Cerebellar nuclear complex (tissue), 1 donor: ENCODE results near the gene EXOC4.

ENCODE experiments used
- DNase-seq, 2 experiments: peaks; one replicate each; lab custom pipeline; 2025; lab: John Stamatoyannopoulos, UW

Gene EXOC4

DNA sequence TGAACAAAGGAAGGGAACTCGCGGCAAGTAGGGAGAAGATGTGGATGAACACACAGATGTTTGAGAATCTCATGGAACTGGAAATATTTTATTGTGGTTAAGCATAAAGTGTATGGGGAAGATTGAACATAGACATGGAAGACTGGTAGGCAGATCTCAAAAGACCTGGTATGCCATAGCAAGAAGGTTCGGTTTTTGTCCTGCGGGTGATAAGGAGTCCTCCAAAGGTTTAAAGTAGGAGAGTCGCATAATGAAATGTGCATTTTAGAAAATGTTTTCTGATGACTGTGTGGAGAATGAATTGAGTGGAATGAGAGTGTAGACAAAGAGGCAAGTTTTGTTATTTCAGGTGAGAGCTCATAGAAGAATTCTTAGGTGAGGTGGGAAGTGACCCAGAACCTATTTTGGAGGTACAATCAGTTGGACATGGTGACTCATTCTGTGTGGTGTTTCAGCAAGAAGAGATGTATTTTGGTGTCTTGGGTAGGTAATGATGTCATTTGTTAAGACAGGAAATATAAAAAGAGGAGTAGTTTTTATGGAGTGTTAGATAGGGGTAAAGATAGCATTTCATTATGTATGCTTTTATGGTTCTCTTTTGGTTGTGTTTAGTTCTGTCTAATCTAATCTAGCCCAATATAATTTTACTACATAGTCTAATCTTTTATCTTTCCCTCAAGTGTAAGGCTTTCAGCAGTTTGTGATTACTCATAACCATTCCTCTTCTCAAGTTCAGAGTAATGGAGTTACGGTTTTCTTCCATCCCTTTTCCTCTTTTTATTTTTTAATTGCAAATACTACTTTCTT, 239.2 kb downstream of the EXOC4 start:
- DNase-seq, result no peak

- DNase-seq, result no peak
Measured at GRCh38 chr7:133497061-133497460, 244.2 kb downstream of the EXOC4 start.

DNA sequence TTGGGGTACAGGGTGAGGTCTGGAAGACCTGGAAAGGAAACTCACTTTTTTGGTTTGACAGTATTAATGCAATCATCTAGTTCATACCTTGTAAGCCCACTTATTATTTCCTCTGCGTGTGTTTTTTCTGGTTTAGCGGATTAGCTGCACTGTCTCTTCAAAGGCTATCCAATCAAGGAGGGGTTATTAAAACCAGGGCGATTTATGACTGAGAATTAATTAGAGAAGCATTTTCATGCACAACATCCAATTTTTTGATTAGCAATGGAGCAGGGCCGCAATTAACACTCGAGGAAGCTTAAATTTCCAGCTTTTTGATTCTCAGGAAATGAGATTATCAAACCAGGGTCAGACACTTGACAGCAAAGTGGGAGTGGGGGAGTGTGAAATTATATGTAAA, 248.9 kb downstream of the EXOC4 start:
- DNase-seq, result no peak

- no peak for DNase-seq
Measured at GRCh38 chr7:133502498-133502897, 249.6 kb downstream of the EXOC4 start.

DNA sequence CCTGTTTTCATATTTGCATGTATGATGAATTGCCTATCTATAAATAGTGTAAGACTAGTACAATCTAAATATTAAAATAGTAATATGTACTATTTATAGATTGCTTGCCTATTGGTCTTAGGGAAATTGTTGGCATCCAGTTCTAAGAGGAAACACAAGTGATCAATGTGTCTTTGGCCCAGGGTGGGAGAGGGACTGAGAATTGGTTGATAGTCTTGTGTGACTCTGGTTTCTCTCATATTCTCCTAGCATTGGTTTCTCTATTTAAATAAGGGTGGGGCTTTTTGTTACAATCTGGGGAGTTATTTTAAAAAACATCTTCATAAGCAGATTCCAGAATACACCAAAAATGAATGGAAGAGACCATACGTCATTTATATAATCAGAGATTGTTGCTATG, 250.1 kb downstream of the EXOC4 start:
- DNase-seq, result no peak

- no peak for DNase-seq
Measured at GRCh38 chr7:133504825-133505224, 251.9 kb downstream of the EXOC4 start.

DNA sequence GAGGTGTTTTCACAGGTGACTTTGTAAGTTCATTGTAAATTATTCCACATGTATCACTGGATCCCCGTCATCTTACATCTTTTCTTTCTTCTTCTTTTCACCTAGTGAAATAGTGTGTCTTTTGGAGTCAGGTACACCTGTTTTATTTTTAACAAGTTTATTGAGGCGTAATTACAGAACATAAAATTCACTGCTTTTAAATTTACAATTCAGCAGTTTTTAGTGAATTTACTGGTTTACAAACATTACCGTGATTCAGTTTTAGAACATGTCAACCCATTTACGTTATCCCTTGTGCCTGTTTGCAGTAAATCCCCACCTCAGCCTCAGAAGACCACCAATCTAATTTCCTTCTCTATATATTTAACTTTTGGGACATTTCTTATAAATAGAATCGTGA, 256.9 kb downstream of the EXOC4 start:
- no peak for DNase-seq

DNA sequence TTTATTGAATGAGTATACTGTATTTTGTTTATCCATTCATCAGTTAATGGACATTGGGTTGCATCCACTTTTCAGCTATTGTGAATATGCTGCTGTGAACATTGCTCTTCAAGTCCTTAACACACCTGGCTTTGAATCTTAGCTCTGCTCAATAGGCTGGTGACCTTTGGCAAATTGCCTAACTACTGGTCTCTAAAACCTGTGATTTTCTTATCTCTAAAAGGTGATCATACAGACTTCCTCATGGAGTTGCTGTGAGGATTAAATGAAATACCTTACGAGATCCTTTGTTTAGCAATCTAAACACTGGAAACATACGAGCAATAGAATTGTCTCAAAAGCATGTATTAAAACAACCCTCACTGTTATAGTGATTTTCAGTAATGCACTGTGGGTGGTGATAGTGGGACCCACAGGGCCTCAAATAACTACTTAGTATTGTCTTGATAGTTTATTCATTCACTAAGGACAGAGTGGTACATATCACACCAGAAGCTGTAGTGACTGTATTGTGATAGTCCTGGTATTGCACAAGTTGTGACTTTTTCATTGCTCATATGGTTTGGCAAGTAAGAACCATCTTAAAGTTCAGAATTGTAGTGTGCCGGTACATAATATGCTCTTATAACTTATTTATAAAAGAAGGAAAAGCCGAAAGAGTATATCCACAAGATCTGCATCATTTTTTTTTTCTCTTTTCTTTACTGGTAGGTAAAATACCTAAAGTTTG, 257.6 kb downstream of the EXOC4 start:
- DNase-seq, result no peak

GRCh38 chr7:133511252-133511651, 258.4 kb downstream of the EXOC4 start:
- no peak for DNase-seq

DNA sequence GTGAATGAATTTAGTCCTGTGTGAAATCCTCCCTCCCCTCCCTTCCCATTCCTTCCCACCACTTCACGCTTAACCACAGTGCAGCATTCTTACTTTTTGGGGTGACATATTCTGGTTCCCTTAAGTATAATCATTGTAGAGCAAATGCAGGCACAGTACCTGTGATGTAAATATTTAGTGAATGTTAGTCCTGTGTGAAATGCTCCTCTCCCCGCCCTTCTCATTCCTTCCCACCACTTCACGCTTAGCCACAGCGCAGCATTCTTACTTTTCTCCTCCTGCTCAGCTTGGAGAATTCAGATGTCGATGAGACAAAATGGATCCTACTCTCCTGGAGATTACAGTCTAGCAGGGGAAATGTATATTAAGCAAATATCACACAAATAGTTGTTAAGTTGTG, 258.8 kb downstream of the EXOC4 start:
- no peak for DNase-seq

- DNase-seq, result no peak
Measured at GRCh38 chr7:133512560-133512959, 259.7 kb downstream of the EXOC4 start.

DNA sequence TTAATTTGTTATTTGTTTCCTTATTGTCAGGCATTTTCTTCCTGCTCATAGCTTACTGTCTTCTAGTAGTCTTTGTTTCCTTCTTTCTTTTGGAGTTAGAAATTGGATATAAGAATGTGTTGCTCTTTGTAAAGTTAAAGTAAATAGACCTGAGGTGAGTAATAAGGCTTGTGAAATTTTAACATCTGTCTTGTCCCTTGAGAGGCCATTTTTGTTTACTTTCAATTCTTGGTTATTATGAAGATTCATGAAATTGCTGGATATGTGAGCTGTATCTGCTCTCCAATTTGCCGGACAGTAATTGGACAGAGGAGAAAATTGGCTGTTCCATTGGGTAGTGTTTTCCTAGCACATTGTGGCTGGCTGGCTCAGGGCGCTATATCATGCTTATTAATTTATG, 260.7 kb downstream of the EXOC4 start:
- no peak for DNase-seq

- no peak for DNase-seq
Measured at GRCh38 chr7:133514551-133514950, 261.7 kb downstream of the EXOC4 start.

DNA sequence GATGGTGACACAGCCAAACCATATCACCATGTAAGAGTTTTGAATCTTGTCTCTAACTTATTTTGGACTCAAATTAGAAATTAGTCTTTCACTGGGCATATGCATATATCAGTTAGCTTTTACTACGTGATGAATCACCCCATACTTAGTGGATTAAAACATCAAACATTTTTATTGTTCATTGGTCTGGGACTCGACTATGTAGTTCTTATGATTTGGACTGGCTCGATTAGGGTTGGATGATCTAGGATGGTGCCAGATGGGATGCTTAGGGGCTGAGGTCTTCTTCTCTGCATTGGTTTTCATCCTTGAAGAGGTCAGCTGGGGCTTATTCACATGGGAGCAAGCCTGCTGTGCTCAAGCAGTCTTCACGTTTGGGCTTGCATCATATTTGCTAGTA, 264.9 kb downstream of the EXOC4 start:
- DNase-seq, result no peak

GRCh38 chr7:133518718-133519117, 265.8 kb downstream of the EXOC4 start:
- no peak for DNase-seq

GRCh38 chr7:133520248-133520647, 267.4 kb downstream of the EXOC4 start:
- no peak for DNase-seq

GRCh38 chr7:133522501-133522900, 269.6 kb downstream of the EXOC4 start:
- no peak for DNase-seq

DNA sequence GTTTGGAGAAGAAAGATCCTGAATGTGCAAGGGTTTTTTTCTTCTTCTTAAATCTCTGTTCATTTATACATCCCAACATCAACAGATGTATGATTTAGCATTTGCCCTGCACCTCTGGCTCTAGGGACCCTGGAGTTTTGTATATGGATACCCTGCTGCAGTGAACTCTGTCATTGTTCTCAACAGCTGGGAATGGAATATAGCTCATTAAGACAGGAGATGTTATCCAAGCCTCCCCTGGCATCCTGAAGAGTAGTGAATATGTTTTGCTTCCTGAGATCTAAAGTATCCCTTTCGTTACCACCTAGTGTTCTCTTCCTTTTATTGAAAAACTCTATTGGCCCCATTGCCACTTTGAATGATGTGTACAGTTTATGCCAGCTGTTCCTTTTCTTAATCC, 275.9 kb downstream of the EXOC4 start:
- no peak for DNase-seq

GRCh38 chr7:133529861-133530260, 277.0 kb downstream of the EXOC4 start:
- DNase-seq, result no peak

GRCh38 chr7:133530682-133531081, 277.8 kb downstream of the EXOC4 start:
- no peak for DNase-seq

GRCh38 chr7:133534816-133535215, 281.9 kb downstream of the EXOC4 start:
- no peak for DNase-seq

GRCh38 chr7:133535308-133535707, 282.4 kb downstream of the EXOC4 start:
- DNase-seq, result no peak

GRCh38 chr7:133536450-133536849, 283.6 kb downstream of the EXOC4 start:
- no peak for DNase-seq

DNA sequence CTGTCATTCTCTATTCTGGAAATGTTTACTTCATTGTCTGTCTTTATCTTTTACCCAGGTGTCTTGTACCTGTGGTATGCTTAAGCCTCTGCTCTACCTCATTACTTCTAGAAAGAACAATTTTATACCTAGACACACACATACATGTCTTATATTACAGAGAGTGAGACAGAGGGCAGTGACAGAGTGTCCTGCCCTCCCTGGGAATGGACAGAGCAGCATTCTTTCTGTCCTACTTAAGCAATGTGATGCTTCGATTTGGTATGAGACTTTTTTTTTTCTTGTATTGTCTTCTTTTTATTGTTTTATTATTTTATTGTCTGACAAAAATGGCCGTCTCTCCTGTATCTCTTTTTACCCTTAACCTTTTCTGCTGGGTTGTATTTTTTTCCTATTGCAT, 286.1 kb downstream of the EXOC4 start:
- DNase-seq, result no peak
